ENCODE data around the gene SLC2A8.

Gene SLC2A8

DNA sequence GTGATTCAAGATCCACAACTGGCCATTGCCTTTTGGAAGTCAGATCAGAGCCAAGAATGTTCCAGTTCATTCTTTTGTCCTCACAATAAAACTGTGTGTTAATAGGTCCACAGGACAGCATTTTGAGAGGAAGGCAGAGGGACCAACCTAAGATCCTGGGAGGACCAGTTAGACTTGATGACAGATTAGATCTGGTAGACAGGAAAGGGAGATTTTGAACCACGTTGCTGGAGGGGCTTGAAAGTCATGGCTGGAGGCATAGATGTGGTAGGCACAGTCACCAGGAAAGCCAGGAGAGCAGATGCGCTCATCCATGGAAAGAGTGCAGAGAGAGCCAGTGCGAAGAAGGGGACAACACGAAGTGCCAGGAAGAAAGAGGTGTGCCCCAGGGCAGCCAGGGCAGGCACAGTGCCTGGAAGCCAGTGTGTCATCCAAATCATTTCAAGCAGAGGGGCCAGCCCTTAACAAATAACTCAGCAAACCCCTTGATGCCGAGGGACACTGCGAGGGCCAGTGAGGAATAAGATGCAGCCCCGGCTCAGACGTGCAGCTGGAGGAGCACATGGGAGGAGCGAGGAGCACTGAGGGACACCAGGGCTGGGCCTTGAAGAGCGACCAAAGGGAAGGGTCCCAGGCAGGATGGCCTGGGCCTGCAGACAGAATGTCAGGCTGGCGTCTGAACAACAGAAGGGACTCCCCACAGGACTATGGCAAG, 12.8 kb upstream of the SLC2A8 start:
- no peak for DNase-seq

DNA sequence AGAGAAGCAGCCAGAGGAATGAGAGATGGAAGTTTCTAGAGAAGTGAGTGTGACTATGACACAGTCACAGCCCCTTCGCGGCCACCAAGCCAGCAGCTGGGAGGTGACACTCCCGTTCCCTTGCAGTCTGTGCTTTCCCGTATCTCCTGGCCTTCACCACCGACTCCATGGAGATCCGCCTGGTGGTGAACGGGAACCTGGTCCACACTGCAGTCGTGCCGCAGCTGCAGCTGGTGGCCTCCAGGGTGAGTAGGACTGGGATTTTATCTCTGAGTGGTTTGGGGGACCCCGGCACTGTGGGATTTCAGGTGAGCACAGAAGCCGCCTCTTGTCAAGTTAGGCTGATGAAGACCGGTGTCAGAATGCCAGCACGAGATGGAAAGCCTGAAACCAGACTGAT, 12.1 kb upstream of the SLC2A8 start:
- no peak for DNase-seq

DNA sequence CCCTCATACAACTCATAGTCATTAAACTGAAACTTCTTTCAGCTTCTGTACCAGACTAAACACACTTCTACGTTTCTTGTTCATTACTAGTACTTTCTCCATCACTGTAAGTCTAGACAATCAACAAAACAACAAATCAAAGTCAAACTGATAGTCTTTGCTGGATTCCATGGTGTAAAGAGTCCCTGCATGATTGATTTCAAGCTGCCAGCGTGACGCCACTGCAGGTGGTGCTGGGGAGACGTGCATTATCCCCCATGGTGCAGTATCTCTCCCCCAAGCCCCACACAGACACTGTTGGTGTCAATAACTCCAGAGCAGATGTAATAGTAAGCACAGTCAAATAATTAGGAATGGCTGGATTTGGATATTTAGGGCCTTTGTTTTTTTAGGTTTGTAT, 10.7 kb upstream of the SLC2A8 start:
- no peak for DNase-seq

GRCh38 chr9:127386981-127387380, 10.0 kb upstream of the SLC2A8 start:
- no peak for DNase-seq

- no peak for DNase-seq
Observed at GRCh38 chr9:127388037-127388855, 8.7 kb upstream of the SLC2A8 start.

- DNase-seq: no peak
Observed at GRCh38 chr9:127388856-127389238, 8.1 kb upstream of the SLC2A8 start.

DNA sequence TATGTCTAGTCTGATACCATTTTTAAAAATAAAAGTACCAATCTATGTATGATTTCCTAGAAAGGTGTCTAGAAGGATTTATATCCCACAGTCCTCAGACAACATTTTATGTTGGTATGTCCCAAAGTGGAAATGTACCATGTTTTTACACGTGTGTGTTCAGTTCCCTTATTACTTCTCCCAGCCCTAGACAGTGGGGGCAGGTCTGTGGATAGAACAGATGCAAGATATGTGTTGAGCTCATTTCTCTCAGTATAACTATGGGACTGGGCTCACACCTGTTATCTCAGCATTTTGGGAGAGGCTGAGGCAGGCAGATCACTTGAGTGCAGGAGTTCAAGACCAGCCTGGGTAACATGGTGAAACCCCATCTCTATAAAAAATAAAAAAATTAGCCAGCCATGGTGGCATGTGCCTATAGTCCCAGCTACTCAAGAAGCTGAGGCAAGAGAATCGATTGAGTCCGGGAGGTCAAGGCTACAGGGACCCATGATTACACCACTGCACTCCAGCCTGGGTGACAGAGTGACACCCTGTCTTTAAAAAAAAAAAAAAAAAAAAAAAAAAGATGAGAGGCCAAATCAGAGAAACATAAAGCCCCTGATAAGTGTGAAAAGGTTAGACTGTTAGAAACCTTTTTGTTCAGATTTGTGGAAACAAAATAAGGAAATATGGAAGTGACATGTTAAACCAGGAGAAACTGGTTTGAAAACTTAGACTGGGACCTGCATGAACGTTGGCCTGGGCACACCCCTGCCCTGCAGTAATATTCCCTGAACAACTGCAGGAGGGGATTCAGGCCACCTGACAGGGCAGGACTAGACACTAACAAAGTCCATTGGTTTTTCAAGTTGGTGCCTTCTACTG, 7.4 kb upstream of the SLC2A8 start:
- DNase-seq: no peak

- DNase-seq: no peak
Observed at GRCh38 chr9:127390248-127390545, 6.8 kb upstream of the SLC2A8 start.

DNA sequence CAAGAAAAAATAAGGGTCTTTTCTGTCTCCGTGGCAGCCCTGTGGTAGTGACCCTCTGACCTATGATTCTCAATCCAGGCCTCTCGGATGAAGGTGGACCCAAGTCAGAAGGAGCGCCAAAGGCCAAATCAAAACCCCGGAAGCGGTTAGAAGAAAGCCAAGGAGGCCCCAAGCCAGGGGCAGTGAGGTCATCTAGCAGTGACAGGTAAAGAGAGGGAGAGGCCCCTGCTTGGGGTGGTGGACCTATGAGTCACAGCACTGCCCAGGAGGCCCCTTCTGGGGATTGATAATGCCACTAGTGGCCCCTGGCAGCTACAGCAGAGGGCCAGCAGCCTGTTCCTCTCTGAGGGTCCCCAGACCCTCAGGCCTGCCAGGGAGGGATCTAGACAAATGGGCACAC, 6.4 kb upstream of the SLC2A8 start:
- DNase-seq: no peak

DNA sequence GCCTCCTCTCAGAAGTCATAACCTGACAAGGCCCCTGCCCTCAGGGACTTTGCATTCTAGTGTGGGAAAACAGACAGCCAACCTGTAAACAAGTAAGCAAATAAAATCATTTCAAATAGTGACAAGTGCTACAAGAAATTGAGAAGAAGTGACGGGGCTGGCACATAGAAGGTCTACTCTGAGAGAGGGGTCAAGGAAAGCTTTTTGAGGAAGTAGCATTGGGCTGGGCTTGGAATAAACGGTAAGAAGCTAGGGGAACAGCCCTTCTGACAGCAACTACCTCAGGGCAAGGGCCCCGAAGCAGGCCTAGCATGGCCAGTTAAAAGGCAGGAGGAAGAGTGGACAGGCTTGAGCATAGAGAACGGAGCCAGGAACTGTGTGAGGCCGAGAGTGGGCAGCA, 4.8 kb upstream of the SLC2A8 start:
- no peak for DNase-seq

GRCh38 chr9:127392976-127393375, 4.0 kb upstream of the SLC2A8 start:
- no peak for DNase-seq

GRCh38 chr9:127393645-127394044, 3.3 kb upstream of the SLC2A8 start:
- DNase-seq: no peak

DNA sequence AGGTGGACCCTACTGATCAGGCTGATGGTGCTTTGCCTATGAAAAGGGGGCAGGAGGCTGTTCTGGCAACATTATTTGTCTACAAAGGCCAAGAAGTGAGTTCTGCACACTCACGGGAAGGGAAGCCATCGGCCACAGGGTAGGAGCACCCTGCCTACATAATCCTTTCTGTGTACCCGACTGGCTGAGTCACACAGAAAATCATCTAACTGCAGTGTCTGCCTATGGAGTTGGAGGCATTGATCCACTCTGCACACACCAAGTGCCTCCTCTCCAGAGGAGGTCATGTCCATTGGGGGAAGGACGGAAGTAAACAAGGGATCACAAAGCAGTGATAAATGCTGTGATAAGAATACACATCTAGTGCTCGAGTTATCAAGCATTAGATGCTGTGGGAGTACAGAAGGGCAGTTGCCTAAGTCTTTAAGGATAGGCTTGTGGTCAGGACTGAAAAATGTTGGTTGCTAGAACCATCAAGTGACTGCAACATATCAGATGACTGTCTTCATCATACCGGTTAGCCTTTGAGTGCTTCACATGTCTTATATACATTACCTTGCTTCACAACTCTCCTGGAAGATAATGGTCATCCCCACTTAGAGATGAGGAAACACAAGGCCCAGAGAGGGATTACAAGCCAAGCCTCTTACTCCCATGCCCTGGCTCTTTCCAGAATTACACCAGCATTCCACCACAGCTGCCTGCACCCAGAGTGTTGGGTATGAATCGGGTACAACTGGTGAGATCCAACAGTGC, 1.3 kb upstream of the SLC2A8 start:
- no peak for DNase-seq

GRCh38 chr9:127396253-127396807, 639 bp upstream of the SLC2A8 start:
- DNase-seq: no peak

- peak; percentile 18 to 50 for DNase-seq
Observed at GRCh38 chr9:127397646-127398274, 791 bp downstream of the SLC2A8 start.

GRCh38 chr9:127398275-127398647, 1.3 kb downstream of the SLC2A8 start:
- DNase-seq: no peak

DNA sequence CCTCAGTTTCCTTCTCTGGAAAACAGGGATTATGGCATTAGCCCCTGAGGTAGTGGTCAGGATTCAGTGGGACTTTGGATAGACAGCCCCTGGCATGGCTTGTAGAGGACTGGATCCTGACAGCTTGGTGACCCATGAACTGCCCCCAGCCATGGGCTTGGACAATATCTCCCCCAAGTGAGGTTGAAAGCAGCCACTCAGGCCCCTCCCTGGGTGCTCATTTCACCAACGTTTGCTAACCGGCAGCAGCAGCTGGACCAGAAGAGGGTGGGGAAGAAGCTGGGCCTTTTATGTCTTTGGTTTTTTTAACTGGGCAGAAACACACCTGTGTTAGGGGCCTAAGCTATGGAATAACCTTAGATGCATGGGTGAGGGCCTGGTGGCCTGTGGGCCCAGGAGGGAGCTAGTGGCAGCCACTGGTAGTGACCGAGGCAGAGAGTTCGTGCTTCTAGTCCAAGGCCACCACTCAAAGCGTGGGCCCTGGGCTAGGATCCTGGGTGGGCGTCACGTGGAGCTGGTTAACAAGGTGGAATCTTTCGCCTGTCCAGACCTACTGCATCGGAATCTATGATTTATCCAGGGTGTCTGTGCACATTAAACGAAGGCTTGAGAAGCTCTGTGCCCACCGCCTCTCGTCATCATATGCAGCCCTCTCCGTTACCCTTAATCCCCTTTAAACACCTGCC, 1.9 kb downstream of the SLC2A8 start:
- DNase-seq: no peak

- DNase-seq: no peak
Observed at GRCh38 chr9:127399736-127400269, 2.8 kb downstream of the SLC2A8 start.

GRCh38 chr9:127402401-127403090, 5.6 kb downstream of the SLC2A8 start:
- DNase-seq: no peak

DNA sequence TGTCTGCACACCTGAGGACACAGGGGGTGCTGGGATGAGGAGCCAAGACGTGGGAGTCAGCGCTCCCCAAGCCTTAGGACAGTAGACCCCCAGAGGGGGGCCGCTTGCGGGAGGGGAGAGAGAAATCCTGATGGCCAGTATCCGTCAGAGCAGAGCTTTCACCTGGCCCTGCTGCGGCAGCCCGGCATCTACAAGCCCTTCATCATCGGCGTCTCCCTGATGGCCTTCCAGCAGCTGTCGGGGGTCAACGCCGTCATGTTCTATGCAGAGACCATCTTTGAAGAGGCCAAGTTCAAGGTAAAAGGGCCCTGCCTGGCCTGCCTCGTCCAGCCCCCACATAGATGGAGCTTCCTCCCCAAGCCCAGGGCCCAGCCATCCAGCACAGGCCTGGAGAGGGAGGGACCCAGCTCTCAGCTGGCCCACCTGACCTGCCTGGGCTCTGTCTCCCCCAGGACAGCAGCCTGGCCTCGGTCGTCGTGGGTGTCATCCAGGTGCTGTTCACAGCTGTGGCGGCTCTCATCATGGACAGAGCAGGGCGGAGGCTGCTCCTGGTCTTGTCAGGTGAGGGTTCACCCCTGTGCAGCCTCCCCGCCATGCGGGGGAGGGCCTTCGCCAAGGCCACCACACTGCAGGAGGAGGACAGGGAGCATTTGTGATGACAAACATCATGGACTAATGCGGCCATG, 6.7 kb downstream of the SLC2A8 start:
- no peak for DNase-seq
